Urinary bladder (tissue), 4 donors: ENCODE data around the gene MT4. TPM values are rescaled to one million over a fixed set of nuclear protein-coding genes. Genes with fewer than 3 reads are reported as not detected.

Experiments used
- DNase-seq: peaks from one replicate; pipeline ENCODE4 v3.0.0-alpha.2; 2015; ENCODE audit errors: extremely low spot score
- H3K27ac ChIP-seq: one replicate; pipeline ENCODE4 v1.5.1; 2013; ENCODE audit warnings: low read depth, mild to moderate bottlenecking, moderate library complexity
- H3K36me3 ChIP-seq: one replicate; pipeline ENCODE4 v1.6.1; 2013; ENCODE audit warnings: mild to moderate bottlenecking, moderate library complexity; ENCODE audit not compliant: insufficient read depth
- H3K4me1 ChIP-seq: one replicate; pipeline ENCODE4 v1.6.1; 2013; ENCODE audit warnings: mild to moderate bottlenecking, moderate library complexity; ENCODE audit not compliant: insufficient read depth
- H3K4me3 ChIP-seq: one replicate; pipeline ENCODE4 v1.5.1; 2013; ENCODE audit warnings: low read depth, low read length
- WGBS: extraction: QIAGEN DNeasy Blood & Tissue Kit; methylation state at CpG from one replicate; pipeline ENCODE4 v1.1.7; 2013; 5-methylcytosine and 5-hydroxymethylcytosine counted together
- polyA plus RNA-seq: library from polyadenylated mRNA; stranded (reverse); fragments of 200-250 nt; gene quantifications from one replicate; pipeline ENCODE4 v1.2.3, GENCODE V29; 2013
- total RNA-seq: library from RNA; depleted of rRNA; stranded (reverse); fragments of >200 nt; gene quantifications from one replicate; pipeline ENCODE4 v1.2.3, GENCODE V29; 2014
- donor health status: healthy with polysubstance abuse.
- donor health status: healthy.

MT4 gene
- total and polyA plus RNA-seq, 2 donors: not detected

- no peak for DNase-seq
- no peaks in the 10 kb centered on the region for H3K4me1 ChIP-seq
- 68% methylated on average over 9 of the region's 9 CpGs for WGBS
- H3K27ac ChIP-seq: no peak overlapping the region
- H3K36me3 ChIP-seq: no peaks in the 10 kb centered on the region
- no peak overlapping the region for H3K4me3 ChIP-seq
Measured at GRCh38 chr16:56601325-56601724, 36.5 kb downstream of the MT4 start.

- no peak overlapping the region for H3K27ac ChIP-seq
- H3K36me3 ChIP-seq: no peaks in the 10 kb centered on the region
- H3K4me3 ChIP-seq: no peak overlapping the region
- 68% methylated on average over 4 of the region's 4 CpGs for WGBS
- no peak for DNase-seq
- no peaks in the 10 kb centered on the region for H3K4me1 ChIP-seq
Measured at GRCh38 chr16:56603589-56603988, 38.7 kb downstream of the MT4 start.

GRCh38 chr16:56604966-56605365 is 40.1 kb downstream of the MT4 start:
- no peaks in the 10 kb centered on the region for H3K36me3 ChIP-seq
- no peak for DNase-seq
- no peak overlapping the region for H3K27ac ChIP-seq
- WGBS: 90% methylated on average over 4 of the region's 4 CpGs
- no peaks in the 10 kb centered on the region for H3K4me1 ChIP-seq
- H3K4me3 ChIP-seq: no peak overlapping the region

GRCh38 chr16:56605475-56605874 is 40.6 kb downstream of the MT4 start:
- Histone ChIP-seq H3K4me3 (no peak overlapping the region), H3K36me3 (no peaks in the 10 kb centered on the region), H3K4me1 (no peaks in the 10 kb centered on the region), H3K27ac (peak overlapping the region; percentile 49)
- WGBS: 86% methylated on average over 1 of the region's 1 CpG
- no peak for DNase-seq

GRCh38 chr16:56606071-56606475 is 41.2 kb downstream of the MT4 start:
- no peaks in the 10 kb centered on the region for H3K36me3 ChIP-seq
- WGBS: 33% methylated on average over 3 of the region's 3 CpGs
- no peaks in the 10 kb centered on the region for H3K4me1 ChIP-seq
- DNase-seq: no peak
- H3K27ac ChIP-seq: peak overlapping the region; percentile 49
- no peak overlapping the region for H3K4me3 ChIP-seq

GRCh38 chr16:56606476-56607108 is 41.7 kb downstream of the MT4 start:
- no peaks in the 10 kb centered on the region for H3K4me1 ChIP-seq
- H3K36me3 ChIP-seq: no peaks in the 10 kb centered on the region
- H3K4me3 ChIP-seq: no peak overlapping the region
- 24% methylated on average over 8 of the region's 8 CpGs for WGBS
- no peak for DNase-seq
- peak overlapping the region; percentile 76 for H3K27ac ChIP-seq

- Histone ChIP-seq H3K4me3 (no peak overlapping the region), H3K27ac (peak overlapping the region; percentile 90), H3K36me3 (no peaks in the 10 kb centered on the region), H3K4me1 (no peaks in the 10 kb centered on the region)
- WGBS: 42% methylated on average over 14 of the region's 14 CpGs
- no peak for DNase-seq
Measured at GRCh38 chr16:56607109-56607618, 42.3 kb downstream of the MT4 start.

- Histone ChIP-seq H3K4me3 (no peak overlapping the region), H3K27ac (peak overlapping the region; percentile 90), H3K36me3 (no peaks in the 10 kb centered on the region), H3K4me1 (no peaks in the 10 kb centered on the region)
- no peak for DNase-seq
- WGBS: 69% methylated on average over 2 of the region's 2 CpGs
Measured at GRCh38 chr16:56607675-56608042, 42.8 kb downstream of the MT4 start.

- H3K36me3 ChIP-seq: no peaks in the 10 kb centered on the region
- H3K4me3 ChIP-seq: peak within 1 kb of the TSS; percentile 46
- WGBS: 5% methylated on average over 62 of the region's 62 CpGs
- H3K4me1 ChIP-seq: no peaks in the 10 kb centered on the region
- DNase-seq: peak; percentile 74
- peak within 1 kb of the TSS; percentile 90 for H3K27ac ChIP-seq
Measured at GRCh38 chr16:56608043-56608875, 43.4 kb downstream of the MT4 start, which contains the start of gene MT2A. MT2A (plus strand) TSS chr16:56608584; CDS start chr16:56608656, 72 bp downstream.

GRCh38 chr16:56608876-56609462 is 44.1 kb downstream of the MT4 start:
- Histone ChIP-seq H3K4me1 (no peaks in the 10 kb centered on the region), H3K36me3 (no peaks in the 10 kb centered on the region), H3K27ac (no peak overlapping the region), H3K4me3 (peak overlapping the region; percentile 46)
- DNase-seq: no peak
- under 1% methylated on average over 21 of the region's 21 CpGs for WGBS

- Histone ChIP-seq H3K4me3 (peak overlapping the region; percentile 46), H3K4me1 (no peaks in the 10 kb centered on the region), H3K36me3 (no peaks in the 10 kb centered on the region), H3K27ac (no peak overlapping the region)
- WGBS: under 1% methylated on average over 6 of the region's 6 CpGs
- DNase-seq: peak; percentile 69
Measured at GRCh38 chr16:56609463-56609921, 44.6 kb downstream of the MT4 start.

GRCh38 chr16:56610017-56610608 is 45.2 kb downstream of the MT4 start:
- 16% methylated on average over 10 of the region's 10 CpGs for WGBS
- Histone ChIP-seq H3K27ac (peak overlapping the region; percentile 74), H3K36me3 (no peaks in the 10 kb centered on the region), H3K4me1 (no peaks in the 10 kb centered on the region), H3K4me3 (no peak overlapping the region)
- DNase-seq: no peak

GRCh38 chr16:56610609-56611111 is 45.8 kb downstream of the MT4 start:
- Histone ChIP-seq H3K36me3 (no peaks in the 10 kb centered on the region), H3K27ac (peak overlapping the region; percentile 74), H3K4me1 (no peaks in the 10 kb centered on the region), H3K4me3 (no peak overlapping the region)
- no peak for DNase-seq
- WGBS: 14% methylated on average over 2 of the region's 2 CpGs
